GM12873 (cell line): ENCODE data around the gene MTCL1.
A peak's percentile ranks its signal among the peaks of the same experiment; 100 is the strongest.

Source experiments
- CTCF ChIP-seq: IDR thresholded peaks from 2 replicates; pipeline ENCODE4 v1.5.1; 2012; ENCODE audit warnings: low read depth, mild to moderate bottlenecking, moderate library complexity, low read length, control low read depth; ENCODE audit not compliant: insufficient read depth; ENCODE audit errors: missing control alignments

MTCL1 gene

GRCh38 chr18:8688216-8688800, 17.0 kb upstream of the MTCL1 start:
- no peak for TF ChIP-seq CTCF

GRCh38 chr18:8688816-8689215, 16.5 kb upstream of the MTCL1 start:
- no peak for TF ChIP-seq CTCF

GRCh38 chr18:8689517-8689916, 15.8 kb upstream of the MTCL1 start:
- TF ChIP-seq CTCF: no peak

GRCh38 chr18:8694891-8695290, 10.5 kb upstream of the MTCL1 start:
- TF ChIP-seq CTCF: no peak

GRCh38 chr18:8695932-8696517, 9.3 kb upstream of the MTCL1 start:
- no peak for TF ChIP-seq CTCF

GRCh38 chr18:8696749-8697211, 8.6 kb upstream of the MTCL1 start:
- peak; percentile 84 for TF ChIP-seq CTCF

- TF ChIP-seq CTCF: no peak
Observed at GRCh38 chr18:8699126-8699525, 6.2 kb upstream of the MTCL1 start.
